HL-60/S4 treated with phorbol 12-myristate 13-acetate at 8.2 ng/mL for 4 days and 3 days (cell line): ENCODE results near the gene CNOT10.

ENCODE experiments used
- in situ Hi-C: fragments of 300-500 bp; cut with MboI; formaldehyde crosslinking; loops from 2 replicates; pipeline ENCODE4 v1.15.0; 2022; ENCODE audit warnings: low sequenced_read_pairs

The CNOT10 gene

DNA sequence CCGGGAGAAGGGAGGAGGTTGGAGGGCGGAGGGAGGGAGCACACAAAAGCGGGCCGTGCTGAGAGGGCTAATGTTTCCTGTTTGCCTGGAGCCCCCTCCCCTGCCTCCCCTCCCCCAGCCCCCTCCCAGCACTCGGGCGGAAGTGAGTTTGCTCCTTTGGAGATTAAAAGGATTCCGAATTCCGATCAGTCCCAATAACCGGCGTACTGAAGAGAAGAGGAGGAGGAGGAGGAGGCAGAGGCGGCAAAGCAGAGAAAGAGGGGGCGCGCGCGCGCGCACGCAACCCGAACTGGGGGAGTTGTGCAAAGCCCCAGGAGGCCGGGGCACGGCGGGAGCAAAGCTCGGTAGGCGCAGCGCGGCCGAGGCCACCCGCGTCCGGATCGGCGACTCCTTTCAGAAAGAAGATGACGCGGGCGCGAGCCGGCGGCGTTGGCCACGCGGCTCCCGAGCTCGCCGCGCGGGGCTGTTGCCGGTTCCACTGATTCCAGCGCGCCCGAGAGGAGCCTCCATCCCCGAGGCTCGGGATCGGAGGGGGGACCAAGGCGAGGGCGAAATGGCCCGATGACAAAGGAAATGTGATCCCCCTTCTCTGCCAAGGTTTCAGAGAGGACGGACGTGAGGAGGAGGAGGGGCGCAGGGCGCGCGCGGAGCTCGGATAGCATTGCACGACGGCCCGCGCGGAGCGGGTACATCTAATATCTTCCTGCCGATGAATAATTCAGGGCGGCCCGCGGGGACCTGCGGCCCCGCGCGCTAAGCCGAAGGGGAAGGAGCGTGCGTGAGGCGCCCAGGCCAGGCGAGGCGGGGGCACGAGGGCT lies 131.7 kb downstream of the CNOT10 start:
- in situ Hi-C loops, result no loop called here

DNA sequence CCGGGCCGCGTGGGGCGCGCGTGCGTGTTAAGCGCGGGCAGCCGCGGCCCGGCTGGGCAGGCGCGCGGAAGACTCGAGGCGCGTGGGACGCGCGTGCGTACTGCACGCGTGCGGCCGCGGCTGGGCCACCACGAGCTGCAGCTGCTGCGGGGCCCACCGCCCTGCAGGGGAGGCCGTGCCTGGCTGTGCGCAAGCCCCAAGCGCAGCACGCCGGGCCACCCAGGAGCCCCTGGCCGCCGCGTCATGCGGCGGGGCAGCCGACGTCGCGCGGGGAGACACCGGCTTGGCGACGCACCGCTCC lies 132.2 kb downstream of the CNOT10 start:
- in situ Hi-C loops, result no loop called here

DNA sequence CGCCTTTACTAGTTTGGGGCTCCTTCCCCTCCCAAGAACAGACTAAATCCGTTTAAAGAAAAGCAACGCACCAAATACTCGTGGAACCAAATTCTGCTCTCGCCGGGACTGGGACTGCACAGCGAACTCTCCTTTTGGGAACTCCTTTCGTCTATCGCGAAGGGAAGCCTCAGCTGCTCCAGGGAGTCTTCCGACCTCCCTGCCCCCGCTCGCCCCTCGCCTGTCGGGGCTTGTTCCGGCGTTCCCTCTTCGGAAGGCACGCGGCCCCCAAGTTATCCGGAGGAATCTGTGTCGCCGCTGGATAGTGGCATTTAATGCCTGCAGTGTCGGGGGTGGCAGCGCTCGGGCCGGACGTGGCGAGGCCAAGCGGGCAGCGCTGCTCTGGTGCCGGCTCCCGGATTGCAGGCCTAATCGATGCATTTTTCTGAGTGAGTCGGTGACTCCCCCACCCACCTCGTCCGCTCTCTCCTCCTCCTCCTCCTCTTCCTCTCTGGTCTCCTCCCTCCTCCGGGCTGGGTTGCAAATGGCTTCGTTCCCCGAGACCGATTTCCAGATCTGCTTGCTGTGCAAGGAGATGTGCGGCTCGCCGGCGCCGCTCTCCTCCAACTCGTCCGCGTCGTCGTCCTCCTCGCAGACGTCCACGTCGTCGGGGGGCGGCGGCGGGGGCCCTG lies 132.7 kb downstream of the CNOT10 start, which contains the start of gene TRIM71:
Gene TRIM71 (plus strand): TSS at position 440 of the 671 bp plus-strand sequence. CDS start 84 bp downstream, at position 524.
- in situ Hi-C loops, result no loop called here

DNA sequence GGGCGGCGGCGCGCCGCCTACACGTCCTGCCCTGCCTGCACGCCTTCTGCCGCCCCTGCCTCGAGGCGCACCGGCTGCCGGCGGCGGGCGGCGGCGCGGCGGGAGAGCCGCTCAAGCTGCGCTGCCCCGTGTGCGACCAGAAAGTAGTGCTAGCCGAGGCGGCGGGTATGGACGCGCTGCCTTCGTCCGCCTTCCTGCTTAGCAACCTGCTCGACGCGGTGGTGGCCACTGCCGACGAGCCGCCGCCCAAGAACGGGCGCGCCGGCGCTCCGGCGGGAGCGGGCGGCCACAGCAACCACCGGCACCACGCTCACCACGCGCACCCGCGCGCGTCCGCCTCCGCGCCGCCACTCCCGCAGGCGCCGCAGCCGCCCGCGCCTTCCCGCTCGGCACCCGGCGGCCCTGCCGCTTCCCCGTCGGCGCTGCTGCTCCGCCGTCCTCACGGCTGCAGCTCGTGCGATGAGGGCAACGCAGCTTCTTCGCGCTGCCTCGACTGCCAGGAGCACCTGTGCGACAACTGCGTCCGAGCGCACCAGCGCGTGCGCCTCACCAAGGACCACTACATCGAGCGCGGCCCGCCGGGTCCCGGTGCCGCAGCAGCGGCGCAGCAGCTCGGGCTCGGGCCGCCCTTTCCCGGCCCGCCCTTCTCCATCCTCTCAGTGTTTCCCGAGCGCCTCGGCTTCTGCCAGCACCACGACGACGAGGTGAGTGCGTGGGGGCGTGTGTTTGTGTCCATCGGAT lies 133.4 kb downstream of the CNOT10 start:
- in situ Hi-C loops, result no loop called here

DNA sequence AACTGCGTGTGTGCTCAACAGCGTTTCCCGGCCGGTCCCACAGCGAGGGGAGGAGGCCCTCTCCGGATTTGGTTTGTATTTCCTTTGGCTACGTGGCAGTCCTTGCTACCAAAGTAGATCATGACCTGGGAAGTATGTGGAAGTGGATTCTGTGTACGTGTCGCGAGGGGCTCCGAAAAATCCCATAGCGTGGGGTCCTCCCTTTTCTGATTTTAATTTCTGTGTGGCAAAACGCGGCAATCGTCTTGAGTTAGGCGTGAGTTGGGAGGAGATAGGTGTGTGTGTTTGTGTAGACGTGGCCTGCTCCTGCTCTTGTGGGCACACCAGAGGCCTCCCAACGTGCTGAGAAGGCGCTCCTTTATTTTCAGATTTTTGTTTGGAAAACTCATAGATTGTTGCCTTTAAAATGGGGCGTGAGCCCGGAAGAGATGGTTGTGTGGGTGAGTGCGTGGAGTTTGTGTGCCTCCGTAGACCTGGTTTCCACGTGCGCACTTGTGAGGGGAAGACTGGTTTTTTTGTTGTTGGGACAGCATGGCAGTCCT lies 134.1 kb downstream of the CNOT10 start:
- in situ Hi-C loops, result no loop called here

DNA sequence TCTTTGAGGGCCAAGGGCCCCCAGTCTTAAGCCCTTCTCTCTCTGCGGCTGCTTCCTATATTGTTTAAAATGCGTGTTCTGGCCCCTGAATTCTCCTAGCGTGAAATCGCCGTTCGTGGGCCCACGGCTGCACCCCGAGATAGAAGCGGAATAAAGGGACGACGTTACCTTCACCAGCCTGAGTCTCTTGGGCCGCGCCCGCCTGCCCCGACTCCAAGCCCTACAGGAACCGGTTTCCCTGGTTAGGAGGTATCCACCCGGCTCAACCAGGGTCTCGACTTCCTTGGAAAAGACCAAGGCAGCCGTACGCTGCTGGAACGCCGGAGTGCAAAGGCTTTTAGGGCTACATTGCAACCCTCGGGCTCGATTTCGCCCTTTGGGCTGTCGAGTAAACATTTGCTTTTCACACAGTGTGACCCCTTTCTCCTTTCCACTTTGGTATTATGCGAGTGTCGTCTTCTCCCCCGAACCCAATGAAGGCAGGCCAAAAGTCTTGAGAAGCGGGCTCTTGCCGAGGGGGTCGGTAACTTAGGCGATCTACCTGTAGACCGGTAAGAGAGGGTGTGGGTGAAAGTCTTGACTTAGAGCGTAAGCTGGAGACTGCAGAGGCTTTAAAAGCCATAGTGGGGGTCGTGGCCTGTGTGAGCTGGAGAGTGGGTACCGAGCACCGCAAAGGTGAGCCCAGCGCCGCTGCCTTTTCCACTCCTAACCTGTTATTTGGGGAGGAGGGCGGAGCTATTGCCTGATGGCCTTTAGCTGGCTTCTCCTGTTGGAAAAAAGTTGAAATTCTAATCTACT lies 134.8 kb downstream of the CNOT10 start:
- in situ Hi-C loops, result no loop called here

DNA sequence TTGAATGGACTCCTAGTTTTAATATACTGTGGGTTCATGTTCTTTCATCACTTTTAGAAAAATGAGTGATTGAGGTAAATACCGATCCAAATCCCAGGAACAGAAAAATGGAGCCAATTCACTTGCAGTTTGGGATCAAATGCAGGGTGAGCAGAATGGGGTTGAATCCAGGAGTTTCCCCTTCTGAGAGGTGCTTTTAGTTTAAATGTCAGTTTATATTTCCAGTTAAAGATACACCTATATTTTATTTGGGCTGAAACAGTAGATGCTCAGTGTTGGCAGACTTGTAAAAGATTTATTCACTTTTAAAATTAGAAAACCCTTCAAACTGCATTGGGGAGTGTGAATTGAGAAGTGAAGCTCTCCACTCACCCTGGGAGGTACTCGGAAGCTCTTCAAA lies 135.4 kb downstream of the CNOT10 start:
- in situ Hi-C loops, result no loop called here

DNA sequence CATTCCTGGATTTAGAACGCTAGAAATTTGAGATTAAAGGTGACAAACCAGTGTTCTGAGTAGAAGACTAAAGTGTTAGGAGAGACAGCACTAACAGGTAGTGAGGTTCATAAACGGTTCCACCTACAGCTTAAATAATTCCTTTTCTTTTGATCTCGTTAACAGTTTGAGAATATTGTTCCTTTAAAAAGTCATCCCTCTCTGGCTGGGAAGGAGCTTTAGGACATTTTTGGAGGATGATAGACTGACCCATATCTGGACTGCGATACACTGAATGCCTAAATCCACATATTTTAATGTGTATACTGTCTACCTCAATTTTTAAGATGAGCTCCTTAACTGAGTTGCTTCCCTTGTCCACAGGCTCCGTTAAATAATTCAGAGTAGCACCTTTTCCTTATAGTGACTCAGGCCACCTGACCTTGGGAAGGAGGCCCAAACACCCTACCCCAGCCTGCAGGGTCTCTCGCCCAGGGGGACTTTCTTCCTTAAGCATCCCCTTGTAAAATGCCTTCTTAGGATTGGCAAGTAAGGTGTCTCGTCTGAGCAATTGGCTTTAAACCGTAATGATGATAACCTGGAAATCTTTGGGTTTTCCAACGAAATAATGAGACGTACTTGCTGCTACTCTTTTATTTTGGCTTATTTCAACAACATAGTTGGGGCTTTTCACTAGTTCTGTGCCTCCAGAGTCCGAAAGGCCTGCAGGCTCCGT lies 136.1 kb downstream of the CNOT10 start:
- in situ Hi-C loops, result no loop called here

DNA sequence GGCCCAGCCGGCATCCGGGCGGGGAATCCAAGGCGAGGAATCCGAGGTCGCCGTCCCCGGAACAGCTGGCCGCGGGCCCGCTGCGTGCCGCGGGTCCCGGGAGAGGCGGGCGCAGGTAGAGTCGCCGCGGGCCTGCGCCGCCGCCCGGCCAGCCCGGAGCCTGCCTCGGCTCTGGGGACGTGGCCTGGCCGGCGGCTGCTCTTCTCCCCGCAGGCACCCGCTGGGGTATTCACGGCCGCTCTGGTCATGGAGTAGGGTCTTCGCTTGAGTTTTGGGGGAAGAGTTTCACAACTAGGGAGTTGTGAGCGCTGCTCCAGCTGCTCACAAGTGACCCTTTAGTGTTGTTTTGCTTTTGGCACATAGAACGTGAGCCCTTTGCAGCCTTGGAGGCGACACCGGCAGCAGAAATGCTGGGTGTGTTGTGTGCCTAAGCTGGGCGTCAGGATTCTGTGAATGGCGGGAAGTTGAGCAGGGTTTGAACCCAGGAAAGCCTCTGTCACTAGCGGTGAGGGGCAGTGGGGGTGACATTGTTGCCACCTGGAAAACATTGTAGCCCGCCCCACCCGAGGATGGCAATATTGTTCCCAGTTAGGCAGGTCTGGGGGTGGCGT lies 136.8 kb downstream of the CNOT10 start:
- in situ Hi-C loops, result no loop called here

DNA sequence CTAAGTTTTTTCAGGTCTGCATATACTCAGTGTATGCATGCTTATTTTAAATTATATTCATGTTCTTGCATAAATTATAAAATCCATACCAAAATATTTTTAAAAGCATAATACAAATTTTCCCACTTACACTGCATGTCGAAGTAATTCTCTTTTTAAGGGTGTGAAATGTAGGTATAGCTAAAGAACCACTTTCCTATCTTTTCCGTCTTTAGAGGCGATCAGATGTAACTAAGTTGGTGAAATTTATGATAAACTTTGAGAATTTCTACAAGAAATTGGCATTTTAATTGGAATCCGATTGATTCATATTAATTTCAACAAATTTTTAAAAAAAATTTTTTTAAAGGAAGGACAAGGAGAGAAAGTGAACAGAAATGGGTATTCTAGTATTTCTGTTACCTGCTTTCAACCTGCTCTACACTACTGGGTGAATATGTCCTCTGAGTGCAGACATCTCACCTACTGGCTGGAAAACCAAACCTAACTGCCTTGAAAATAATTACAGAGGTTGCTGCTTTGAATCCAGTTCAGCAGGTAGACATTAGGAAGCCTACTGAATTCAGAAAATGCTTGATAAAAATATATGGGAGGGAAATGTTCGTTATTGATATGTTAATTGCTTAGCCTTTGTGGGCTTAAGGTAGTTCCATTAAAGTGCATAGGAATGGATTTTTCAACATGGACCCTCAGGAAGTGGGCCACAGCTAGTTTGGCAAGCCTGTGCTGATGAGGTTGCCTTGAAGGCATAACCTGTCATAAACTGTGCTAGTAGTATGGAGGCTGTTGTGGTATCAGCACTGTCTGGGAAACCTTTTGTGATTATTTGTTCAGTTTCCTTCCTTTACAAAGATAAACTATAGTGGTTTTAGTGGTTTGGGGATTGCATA lies 137.9 kb downstream of the CNOT10 start:
- in situ Hi-C loops, result no loop called here
